Measurements from ENCODE around the gene CRKL.

- TF ChIP-seq POLR2A (IDR thresholded peaks at IDR 0.05; ENCODE audit: low read depth, low read length) (no peak), USF2 (IDR thresholded peaks at IDR 0.05; ENCODE audit: low read depth, low read length) (no peak), CTCF (conservative IDR thresholded peaks at IDR 0.05; ENCODE audit: low read depth, low read length) (no peak), CHD1 (IDR thresholded peaks at IDR 0.05; ENCODE audit: low read depth, low read length) (no peak), RCOR1 (IDR thresholded peaks at IDR 0.05; ENCODE audit: insufficient replicate concordance, low read length) (no peak), RAD21 (IDR thresholded peaks at IDR 0.05; ENCODE audit: low read length) (no peak), MXI1 (IDR thresholded peaks at IDR 0.05; ENCODE audit: borderline replicate concordance, low read depth, low read length) (no peak)
These were observed 47.5 kb downstream of the CRKL start for GRCh38 chr22:20964799-20965103.

Measured in IMR-90 (cell line).